Endodermal cell (in vitro differentiated cells): Measurements from ENCODE around the gene AGO3. TPM values are rescaled to one million over a fixed set of nuclear protein-coding genes. Genes with fewer than 3 reads are reported as not detected.
A peak's percentile ranks its signal among the peaks of the same experiment; 100 is the strongest.

Experiments used
- DNase-seq: peaks from one replicate; pipeline ENCODE4 v3.0.0-alpha.2; 2017
- H3K27ac ChIP-seq: 2 replicates; pipeline ENCODE4 v1.5.1; 2013; ENCODE audit warnings: mild to moderate bottlenecking, low read depth, low read length, moderate library complexity
- H3K27me3 ChIP-seq: 2 replicates; pipeline ENCODE4 v1.6.1; 2013; ENCODE audit warnings: mild to moderate bottlenecking, low read length, moderate library complexity; ENCODE audit not compliant: insufficient read depth, control insufficient read depth, poor library complexity, severe bottlenecking
- H3K36me3 ChIP-seq: 2 replicates; pipeline ENCODE4 v1.7.0; 2013; ENCODE audit warnings: mild to moderate bottlenecking, low read length, moderate library complexity; ENCODE audit not compliant: control insufficient read depth, insufficient read depth
- H3K4me1 ChIP-seq: one replicate; pipeline ENCODE4 v1.7.0; 2013; ENCODE audit warnings: low read length; ENCODE audit not compliant: control insufficient read depth, insufficient read depth
- H3K4me3 ChIP-seq: 2 replicates; pipeline ENCODE4 v1.5.1; 2013; ENCODE audit warnings: mild to moderate bottlenecking, low read length, moderate library complexity
- H3K9ac ChIP-seq: 2 replicates; pipeline ENCODE4 v1.6.1; 2013; ENCODE audit warnings: mild to moderate bottlenecking, low read length, moderate library complexity; ENCODE audit not compliant: poor library complexity, severe bottlenecking; ENCODE audit errors: extremely low read depth
- H3K9me3 ChIP-seq: 2 replicates; pipeline ENCODE4 v1.6.1; 2013; ENCODE audit warnings: mild to moderate bottlenecking, low read length, moderate library complexity; ENCODE audit not compliant: control insufficient read depth
- H3K27ac Mint-ChIP-seq: 2 replicates; pipeline ENCODE4 v1.8.0; 2020; ENCODE audit warnings: mixed read lengths
- H3K27me3 Mint-ChIP-seq: 2 replicates; pipeline ENCODE4 v1.8.0; 2021; ENCODE audit warnings: mild to moderate bottlenecking, mixed read lengths; ENCODE audit not compliant: insufficient read depth
- H3K36me3 Mint-ChIP-seq: 2 replicates; pipeline ENCODE4 v1.8.0; 2020; ENCODE audit warnings: low read depth, mixed read lengths
- H3K4me1 Mint-ChIP-seq: 2 replicates; pipeline ENCODE4 v1.8.0; 2020; ENCODE audit warnings: mixed read lengths
- H3K4me3 Mint-ChIP-seq: 2 replicates; pipeline ENCODE4 v1.8.0; 2020; ENCODE audit warnings: mild to moderate bottlenecking, moderate library complexity, mixed read lengths
- H3K9me3 Mint-ChIP-seq: 2 replicates; pipeline ENCODE4 v1.8.0; 2020; ENCODE audit warnings: mild to moderate bottlenecking, mixed read lengths
- WGBS, 2 experiments: methylation state at CpG; one replicate each; pipeline versions ENCODE4 v1.1.5 to v1.1.7; 2013; ENCODE audit warnings: missing lambda C conversion rate in 2 of 2, mixed read lengths in 1 of 2; ENCODE audit not compliant: insufficient coverage in 1 of 2, insufficient read length in 1 of 2; 5-methylcytosine and 5-hydroxymethylcytosine counted together
- total RNA-seq, 2 donors: library from RNA; stranded (reverse); fragmentation: NEBNext Ultra II Directional in 1 of 2; extraction: Animal tissue kit (Norgen Biotek cat#: 25700) in 1 of 2; gene quantifications; 2 replicates in 1 of 2; 3 replicates in 1 of 2; pipeline ENCODE4 v1.2.1, GENCODE V29; 2021
- TF ChIP-seq, protein P1 (sequence below): fragments of 200-600 bp; sonication (generic); conservative IDR thresholded peaks from 2 replicates; pipeline ENCODE4 v1.5.0; 2021; ENCODE audit warnings: antibody characterized with exemption, mild to moderate bottlenecking

Gene AGO3
- total RNA-seq, 2 donors from 2014 or later: 32.8 to 39.8 TPM

DNA sequence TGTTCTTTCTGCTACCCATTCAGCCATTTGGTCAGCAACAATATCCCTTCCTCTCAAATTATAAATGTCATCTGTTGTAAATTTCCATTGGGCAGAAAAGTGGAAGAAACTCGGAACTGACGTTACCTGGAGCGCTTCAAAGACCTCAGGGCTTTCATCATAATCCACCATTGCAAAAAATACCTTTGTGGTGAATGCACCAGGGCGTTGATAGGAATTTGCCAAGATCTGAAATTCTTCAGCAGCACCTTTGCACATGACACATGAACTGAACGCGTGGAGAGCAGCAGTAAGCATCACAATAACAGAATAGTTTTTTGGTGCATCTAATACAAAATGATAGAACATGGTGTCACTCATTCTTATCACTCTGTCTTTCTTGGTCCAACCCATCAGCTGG lies 149.9 kb downstream of the AGO3 start:
- Histone ChIP-seq H3K4me1 (no peaks in the 10 kb centered on the region), H3K4me3 (no peak overlapping the region), H3K27ac (no peak overlapping the region), H3K9ac (no peak overlapping the region), H3K9me3 (no peaks in the 10 kb centered on the region), H3K27me3 (no peaks in the 10 kb centered on the region), H3K36me3 (no peaks in the 10 kb centered on the region)
- TF ChIP-seq, protein P1, sequence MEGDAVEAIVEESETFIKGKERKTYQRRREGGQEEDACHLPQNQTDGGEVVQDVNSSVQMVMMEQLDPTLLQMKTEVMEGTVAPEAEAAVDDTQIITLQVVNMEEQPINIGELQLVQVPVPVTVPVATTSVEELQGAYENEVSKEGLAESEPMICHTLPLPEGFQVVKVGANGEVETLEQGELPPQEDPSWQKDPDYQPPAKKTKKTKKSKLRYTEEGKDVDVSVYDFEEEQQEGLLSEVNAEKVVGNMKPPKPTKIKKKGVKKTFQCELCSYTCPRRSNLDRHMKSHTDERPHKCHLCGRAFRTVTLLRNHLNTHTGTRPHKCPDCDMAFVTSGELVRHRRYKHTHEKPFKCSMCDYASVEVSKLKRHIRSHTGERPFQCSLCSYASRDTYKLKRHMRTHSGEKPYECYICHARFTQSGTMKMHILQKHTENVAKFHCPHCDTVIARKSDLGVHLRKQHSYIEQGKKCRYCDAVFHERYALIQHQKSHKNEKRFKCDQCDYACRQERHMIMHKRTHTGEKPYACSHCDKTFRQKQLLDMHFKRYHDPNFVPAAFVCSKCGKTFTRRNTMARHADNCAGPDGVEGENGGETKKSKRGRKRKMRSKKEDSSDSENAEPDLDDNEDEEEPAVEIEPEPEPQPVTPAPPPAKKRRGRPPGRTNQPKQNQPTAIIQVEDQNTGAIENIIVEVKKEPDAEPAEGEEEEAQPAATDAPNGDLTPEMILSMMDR: no peak
- H3K36me3 Mint-ChIP-seq: no peaks in the 10 kb centered on the region
- no peak overlapping the region for H3K27ac Mint-ChIP-seq
- no peaks in the 10 kb centered on the region for H3K4me1 Mint-ChIP-seq
- peaks cover 13% of the 10 kb centered on the region for H3K27me3 Mint-ChIP-seq
- H3K4me3 Mint-ChIP-seq: no peak overlapping the region
- no peaks in the 10 kb centered on the region for H3K9me3 Mint-ChIP-seq
- no peak for DNase-seq
- 94 to 96% methylated on average over 5 to 6 of the region's 6 CpGs for WGBS, 2 experiments

DNA sequence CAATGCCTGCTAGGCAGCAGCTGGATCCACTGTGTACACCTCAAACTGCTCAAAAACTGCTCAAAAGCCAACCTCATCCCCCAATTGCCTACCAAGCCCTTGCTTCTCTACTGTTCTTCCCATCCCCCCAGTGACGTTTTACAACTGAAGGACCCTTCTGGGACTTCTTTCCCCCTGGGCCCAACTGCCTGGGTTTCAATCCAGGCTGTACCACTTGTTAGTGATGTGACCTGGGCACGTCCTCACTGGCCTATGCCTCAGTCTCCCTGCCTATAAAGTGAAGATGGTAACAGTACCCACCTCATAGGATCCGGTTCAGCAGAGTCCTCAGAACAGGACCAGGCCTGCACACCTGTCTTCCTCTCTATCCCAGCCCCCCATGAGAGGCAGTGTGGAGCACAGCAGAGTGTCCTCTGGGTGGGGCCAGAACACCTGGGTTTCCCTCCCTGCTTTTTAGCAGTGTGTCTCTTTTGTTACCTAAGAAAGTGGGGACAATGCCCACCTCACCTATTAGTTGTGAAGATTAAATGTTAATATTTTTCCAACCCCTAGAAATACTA lies 151.1 kb downstream of the AGO3 start:
- H3K9me3 Mint-ChIP-seq: no peaks in the 10 kb centered on the region
- TF ChIP-seq, protein P1: no peak
- H3K4me3 Mint-ChIP-seq: no peak overlapping the region
- H3K27me3 Mint-ChIP-seq: peaks cover 16% of the 10 kb centered on the region
- no peaks in the 10 kb centered on the region for H3K4me1 Mint-ChIP-seq
- WGBS, 2 experiments: 81 to 92% methylated on average over 2 to 3 of the region's 3 CpGs
- H3K27ac Mint-ChIP-seq: no peak overlapping the region
- Histone ChIP-seq H3K36me3 (no peaks in the 10 kb centered on the region), H3K9ac (no peak overlapping the region), H3K4me1 (no peaks in the 10 kb centered on the region), H3K27me3 (no peaks in the 10 kb centered on the region), H3K9me3 (no peaks in the 10 kb centered on the region), H3K27ac (no peak overlapping the region), H3K4me3 (no peak overlapping the region)
- H3K36me3 Mint-ChIP-seq: no peaks in the 10 kb centered on the region
- no peak for DNase-seq

DNA sequence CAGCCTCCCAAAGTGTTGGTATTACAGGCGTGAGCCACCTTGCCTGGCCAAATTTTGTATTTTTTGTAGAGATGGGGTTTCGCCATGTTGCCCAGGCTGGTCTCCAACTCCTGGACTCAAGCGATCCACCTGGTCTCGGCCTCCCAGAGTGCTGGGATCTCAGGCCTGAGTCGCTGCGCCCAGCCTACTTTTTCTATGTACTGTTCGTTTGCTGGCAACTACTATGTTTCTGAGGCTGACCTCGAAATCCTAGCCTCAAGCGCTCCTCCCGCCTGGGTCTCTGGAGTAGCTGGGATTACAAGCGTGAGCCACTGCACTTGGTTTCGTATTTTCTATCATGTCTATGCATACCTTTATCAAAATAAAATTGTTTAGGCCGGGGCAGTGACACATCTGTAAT lies 152.3 kb downstream of the AGO3 start:
- Mint-ChIP-seq H3K4me1 (no peaks in the 10 kb centered on the region), H3K4me3 (peak overlapping the region; percentile 61), H3K9me3 (no peaks in the 10 kb centered on the region), H3K36me3 (no peaks in the 10 kb centered on the region), H3K27ac (no peak overlapping the region), H3K27me3 (peaks cover 16% of the 10 kb centered on the region)
- no peak for DNase-seq
- H3K27ac ChIP-seq: no peak overlapping the region
- no peaks in the 10 kb centered on the region for H3K9me3 ChIP-seq
- H3K4me1 ChIP-seq: no peaks in the 10 kb centered on the region
- WGBS, 2 experiments: 88 to 89% methylated on average over 12 to 13 of the region's 13 CpGs
- H3K27me3 ChIP-seq: no peaks in the 10 kb centered on the region
- H3K36me3 ChIP-seq: no peaks in the 10 kb centered on the region
- peak overlapping the region; percentile 76 for H3K4me3 ChIP-seq
- TF ChIP-seq, protein P1: no peak
- H3K9ac ChIP-seq: no peak overlapping the region
